ENCODE data around the gene ANP32E. TPM values are rescaled to one million over a fixed set of nuclear protein-coding genes. Genes with fewer than 3 reads are reported as not detected.

ANP32E gene
- total and polyA plus RNA-seq, 2 of the 13 experiments (the other 11 are each of a cell fraction or from before 2014, with no cell fraction given): 10.3 to 53.0 TPM

DNA sequence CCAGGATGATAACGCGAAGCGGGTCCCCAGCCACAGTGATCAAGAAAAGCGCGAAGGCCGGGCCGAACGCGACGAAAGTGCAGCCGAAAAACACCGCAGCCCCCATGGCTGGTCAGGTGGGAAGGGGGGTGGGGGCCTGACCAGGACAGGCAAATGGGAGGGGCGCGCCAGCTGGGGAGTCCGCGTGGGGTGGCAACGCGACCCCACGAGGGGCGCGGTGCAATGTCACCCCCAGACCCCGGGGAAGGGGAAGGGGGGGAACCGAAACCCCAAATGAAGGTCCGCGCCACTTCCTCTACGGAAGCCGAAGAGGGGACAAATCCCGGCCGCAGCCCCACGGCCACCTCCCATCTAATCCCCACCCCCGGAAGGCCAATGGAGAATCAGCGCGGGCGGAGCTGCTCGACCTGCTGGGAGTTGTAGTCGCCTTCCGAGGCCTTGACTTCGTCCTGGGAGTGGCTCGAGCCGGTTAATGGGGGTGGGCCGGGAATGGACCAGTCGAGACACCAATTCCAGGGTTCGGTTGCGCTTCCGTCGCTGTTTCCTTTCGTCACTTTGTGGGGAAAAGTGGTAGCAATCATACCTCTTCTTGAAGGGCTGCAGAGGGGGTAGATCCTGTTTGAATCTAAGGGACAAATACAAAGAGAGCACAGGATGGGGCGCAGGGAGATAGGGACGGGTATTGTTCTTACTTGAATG is 32.9 kb upstream of the ANP32E start, which contains the start of gene APH1A (continued):
- TF ChIP-seq, protein P1, sequence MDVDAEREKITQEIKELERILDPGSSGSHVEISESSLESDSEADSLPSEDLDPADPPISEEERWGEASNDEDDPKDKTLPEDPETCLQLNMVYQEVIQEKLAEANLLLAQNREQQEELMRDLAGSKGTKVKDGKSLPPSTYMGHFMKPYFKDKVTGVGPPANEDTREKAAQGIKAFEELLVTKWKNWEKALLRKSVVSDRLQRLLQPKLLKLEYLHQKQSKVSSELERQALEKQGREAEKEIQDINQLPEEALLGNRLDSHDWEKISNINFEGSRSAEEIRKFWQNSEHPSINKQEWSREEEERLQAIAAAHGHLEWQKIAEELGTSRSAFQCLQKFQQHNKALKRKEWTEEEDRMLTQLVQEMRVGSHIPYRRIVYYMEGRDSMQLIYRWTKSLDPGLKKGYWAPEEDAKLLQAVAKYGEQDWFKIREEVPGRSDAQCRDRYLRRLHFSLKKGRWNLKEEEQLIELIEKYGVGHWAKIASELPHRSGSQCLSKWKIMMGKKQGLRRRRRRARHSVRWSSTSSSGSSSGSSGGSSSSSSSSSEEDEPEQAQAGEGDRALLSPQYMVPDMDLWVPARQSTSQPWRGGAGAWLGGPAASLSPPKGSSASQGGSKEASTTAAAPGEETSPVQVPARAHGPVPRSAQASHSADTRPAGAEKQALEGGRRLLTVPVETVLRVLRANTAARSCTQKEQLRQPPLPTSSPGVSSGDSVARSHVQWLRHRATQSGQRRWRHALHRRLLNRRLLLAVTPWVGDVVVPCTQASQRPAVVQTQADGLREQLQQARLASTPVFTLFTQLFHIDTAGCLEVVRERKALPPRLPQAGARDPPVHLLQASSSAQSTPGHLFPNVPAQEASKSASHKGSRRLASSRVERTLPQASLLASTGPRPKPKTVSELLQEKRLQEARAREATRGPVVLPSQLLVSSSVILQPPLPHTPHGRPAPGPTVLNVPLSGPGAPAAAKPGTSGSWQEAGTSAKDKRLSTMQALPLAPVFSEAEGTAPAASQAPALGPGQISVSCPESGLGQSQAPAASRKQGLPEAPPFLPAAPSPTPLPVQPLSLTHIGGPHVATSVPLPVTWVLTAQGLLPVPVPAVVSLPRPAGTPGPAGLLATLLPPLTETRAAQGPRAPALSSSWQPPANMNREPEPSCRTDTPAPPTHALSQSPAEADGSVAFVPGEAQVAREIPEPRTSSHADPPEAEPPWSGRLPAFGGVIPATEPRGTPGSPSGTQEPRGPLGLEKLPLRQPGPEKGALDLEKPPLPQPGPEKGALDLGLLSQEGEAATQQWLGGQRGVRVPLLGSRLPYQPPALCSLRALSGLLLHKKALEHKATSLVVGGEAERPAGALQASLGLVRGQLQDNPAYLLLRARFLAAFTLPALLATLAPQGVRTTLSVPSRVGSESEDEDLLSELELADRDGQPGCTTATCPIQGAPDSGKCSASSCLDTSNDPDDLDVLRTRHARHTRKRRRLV (CRISPR knock-in tag; IDR thresholded peaks at IDR 0.05): 0 out of 2 replicates have a peak, but pooled peaks have one; percentile 4
- TF ChIP-seq, protein P2, sequence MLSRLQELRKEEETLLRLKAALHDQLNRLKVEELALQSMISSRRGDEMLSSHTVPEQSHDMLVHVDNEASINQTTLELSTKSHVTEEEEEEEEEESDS (CRISPR knock-in tag; IDR thresholded peaks at IDR 0.05; ENCODE audit: borderline replicate concordance): no peak
- no peak; the same call in 1 of the 2 replicates for TF ChIP-seq KDM3A (CRISPR knock-in tag; IDR thresholded peaks at IDR 0.05; ENCODE audit: low read depth)
- TF ChIP-seq SP2 (CRISPR knock-in tag; IDR thresholded peaks at IDR 0.05): peak; percentile 73
- no peak for TF ChIP-seq CEBPB (IDR thresholded peaks at IDR 0.05; ENCODE audit: borderline replicate concordance, low read depth, low read length)
- peak; percentile 88 for TF ChIP-seq PHF8 (CRISPR knock-in tag; IDR thresholded peaks at IDR 0.05)
- TF ChIP-seq POGZ (CRISPR knock-in tag; IDR thresholded peaks at IDR 0.05): peak; percentile 69; the same call in 1 of the 2 replicates
- peak; percentile 46 for TF ChIP-seq CREB1 (IDR thresholded peaks at IDR 0.05)
- TF ChIP-seq CREB1 (CRISPR knock-in tag; IDR thresholded peaks at IDR 0.05): peak; percentile 94
- peak; percentile 93 for TF ChIP-seq GATAD1 (CRISPR knock-in tag; IDR thresholded peaks at IDR 0.05)
- no peak for TF ChIP-seq ZNF230 (CRISPR knock-in tag; IDR thresholded peaks at IDR 0.05)
- TF ChIP-seq FOSL2 (CRISPR knock-in tag; IDR thresholded peaks at IDR 0.05): peak; percentile 53; the same call in 1 of the 2 replicates
- TF ChIP-seq, protein P3, sequence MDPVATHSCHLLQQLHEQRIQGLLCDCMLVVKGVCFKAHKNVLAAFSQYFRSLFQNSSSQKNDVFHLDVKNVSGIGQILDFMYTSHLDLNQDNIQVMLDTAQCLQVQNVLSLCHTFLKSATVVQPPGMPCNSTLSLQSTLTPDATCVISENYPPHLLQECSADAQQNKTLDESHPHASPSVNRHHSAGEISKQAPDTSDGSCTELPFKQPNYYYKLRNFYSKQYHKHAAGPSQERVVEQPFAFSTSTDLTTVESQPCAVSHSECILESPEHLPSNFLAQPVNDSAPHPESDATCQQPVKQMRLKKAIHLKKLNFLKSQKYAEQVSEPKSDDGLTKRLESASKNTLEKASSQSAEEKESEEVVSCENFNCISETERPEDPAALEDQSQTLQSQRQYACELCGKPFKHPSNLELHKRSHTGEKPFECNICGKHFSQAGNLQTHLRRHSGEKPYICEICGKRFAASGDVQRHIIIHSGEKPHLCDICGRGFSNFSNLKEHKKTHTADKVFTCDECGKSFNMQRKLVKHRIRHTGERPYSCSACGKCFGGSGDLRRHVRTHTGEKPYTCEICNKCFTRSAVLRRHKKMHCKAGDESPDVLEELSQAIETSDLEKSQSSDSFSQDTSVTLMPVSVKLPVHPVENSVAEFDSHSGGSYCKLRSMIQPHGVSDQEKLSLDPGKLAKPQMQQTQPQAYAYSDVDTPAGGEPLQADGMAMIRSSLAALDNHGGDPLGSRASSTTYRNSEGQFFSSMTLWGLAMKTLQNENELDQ (CRISPR knock-in tag; IDR thresholded peaks at IDR 0.05; ENCODE audit: borderline replicate concordance): no peak
- 0 out of 2 replicates have a peak, but pooled peaks have one; percentile 30 for TF ChIP-seq ZNF263 (CRISPR knock-in tag; IDR thresholded peaks at IDR 0.05)
- TF ChIP-seq, protein P4, sequence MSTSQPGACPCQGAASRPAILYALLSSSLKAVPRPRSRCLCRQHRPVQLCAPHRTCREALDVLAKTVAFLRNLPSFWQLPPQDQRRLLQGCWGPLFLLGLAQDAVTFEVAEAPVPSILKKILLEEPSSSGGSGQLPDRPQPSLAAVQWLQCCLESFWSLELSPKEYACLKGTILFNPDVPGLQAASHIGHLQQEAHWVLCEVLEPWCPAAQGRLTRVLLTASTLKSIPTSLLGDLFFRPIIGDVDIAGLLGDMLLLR (CRISPR knock-in tag; IDR thresholded peaks at IDR 0.05): peak; percentile 25; the same call in 1 of the 2 replicates
- TF ChIP-seq HDAC1 (CRISPR knock-in tag; IDR thresholded peaks at IDR 0.05): peak; percentile 85
- peak; percentile 73; the same call in 1 of the 2 replicates for TF ChIP-seq HOXA3 (CRISPR knock-in tag; IDR thresholded peaks at IDR 0.05)
- TF ChIP-seq ZNF572 (CRISPR knock-in tag; IDR thresholded peaks at IDR 0.05): peak; percentile 51; the same call in 1 of the 2 replicates
